Inflammatory macrophage treated with lipopolysaccharide for 4 hours (primary cell): ENCODE data around the gene CRBN.

Source experiments
- DNase-seq: peaks from one replicate; pipeline ENCODE4 v3.0.0-alpha.2; 2020

Gene CRBN

DNA sequence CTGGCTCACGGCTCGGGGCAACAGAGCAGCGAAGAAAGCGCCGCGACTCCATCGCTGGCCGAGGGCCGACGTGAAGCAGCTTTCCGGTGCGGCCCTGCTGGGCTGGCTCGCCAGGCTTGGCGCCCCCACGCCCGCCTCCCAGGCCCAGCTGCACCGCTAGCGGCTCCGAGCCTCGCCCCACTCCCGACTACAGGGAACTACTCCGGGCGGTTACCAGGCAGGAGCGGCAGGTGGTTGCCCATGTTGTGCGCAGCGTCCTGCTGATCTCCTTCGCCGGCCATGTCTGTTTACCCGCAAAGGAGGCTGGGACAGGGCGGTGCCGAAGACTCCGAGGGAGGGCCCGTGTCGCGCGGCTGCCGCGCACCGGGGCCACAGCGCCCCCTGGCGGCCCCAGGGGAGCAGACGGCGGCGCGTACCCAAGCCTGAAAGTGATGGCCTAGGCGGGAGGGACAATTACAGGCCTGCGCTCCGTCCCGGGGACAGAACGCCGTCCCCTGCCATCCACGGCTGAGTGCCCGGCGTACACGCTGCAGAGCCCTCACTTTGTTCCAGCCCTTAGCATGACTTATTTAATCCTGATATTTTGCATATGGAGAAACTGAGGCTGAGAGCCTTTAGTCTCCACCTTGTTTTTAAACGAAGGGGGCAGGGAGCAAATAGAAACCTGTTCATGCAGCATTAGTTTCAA lies at the start of gene CRBN:
Gene CRBN, minus strand, starts transcription at position 285 of the 688 bp plus-strand sequence. Its CDS starts 4 bp downstream, at position 281.
- DNase-seq, result peak; percentile 86

DNA sequence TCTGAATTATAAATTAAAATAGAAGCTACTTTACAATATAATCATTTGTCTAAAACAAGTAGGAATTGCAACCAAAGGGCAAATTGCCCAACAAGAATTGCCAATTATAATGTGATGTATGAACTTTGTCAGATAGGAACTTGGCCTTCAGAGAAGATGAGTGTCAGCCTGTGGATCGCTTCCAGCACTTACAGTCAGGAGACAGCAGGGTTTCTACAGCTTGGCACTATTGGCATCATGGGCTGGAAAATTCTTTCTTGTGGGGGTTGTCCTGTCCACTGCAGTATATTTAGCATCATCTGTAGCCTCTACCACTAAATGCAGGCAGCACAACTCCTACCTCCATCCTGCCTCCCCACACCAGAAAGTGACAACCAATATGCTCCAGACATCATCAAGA lies 48.1 kb upstream of the CRBN start:
- no peak for DNase-seq

DNA sequence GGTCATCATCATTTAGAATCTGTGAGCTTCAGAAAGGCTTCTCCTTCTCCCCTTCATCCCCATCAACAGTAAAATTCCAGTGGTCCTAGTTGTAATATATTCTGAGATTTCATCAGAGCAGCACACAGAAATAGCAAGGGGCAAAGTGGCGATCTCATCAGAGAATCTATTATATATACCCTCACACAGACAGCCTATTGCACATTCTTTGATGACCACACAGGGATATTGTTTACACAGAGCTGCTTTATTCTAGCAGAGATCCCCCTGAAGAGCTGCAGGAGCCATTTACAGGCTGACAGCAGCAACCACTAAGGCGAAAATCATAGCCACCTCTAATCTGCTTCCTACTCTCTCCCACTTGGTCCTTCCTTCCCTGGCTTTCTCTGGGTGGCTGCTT lies 42.0 kb upstream of the CRBN start:
- no peak for DNase-seq

DNA sequence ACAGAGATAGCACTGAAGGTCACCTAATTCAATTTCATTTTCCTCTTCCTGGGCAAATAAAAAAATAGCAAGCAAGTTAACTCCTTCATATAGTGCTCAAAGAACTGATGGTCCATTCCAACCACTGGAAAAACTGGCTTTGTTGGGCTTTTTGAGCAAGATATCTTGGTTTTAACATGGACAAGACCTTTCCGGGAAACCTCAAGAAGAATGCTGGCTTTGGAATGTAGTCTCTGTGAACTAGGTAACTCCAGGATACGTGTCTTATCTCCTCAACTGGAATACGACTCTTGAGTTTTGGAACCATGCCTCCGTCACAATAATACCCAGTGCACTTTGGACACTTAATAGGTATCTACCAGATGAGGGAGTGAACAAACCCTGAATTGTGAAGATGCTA lies 36.9 kb upstream of the CRBN start:
- DNase-seq, result no peak

DNA sequence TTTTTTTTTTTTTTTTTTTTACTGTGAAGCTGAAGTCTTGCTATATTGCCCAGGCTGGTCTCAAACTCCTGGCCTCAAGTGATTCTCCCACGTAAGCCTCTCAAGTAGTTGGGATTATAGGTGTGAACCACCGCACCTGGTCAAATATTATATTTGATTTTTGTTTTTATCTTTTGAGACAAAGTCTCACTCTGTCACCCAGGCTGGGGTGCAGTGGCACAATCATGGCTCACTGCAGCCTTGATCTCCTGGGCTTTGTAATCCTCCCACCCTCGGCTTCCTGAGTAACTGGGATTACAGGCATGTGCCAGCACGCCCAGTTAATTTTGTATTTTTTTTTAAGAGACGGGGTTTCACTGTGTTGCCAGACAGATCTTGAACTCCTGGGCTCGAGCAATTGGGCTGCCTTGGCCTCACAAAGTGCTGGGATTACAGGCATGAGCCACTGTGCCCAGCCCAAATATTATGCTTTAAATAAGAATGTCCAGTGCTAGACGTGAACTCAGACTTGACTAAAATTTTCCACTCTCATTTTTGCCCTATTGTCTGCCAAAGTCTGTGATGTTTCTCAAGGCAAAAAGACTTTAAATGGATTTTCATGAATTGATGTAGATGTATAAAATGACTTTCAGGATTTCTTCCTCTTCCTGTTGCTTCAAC lies 33.4 kb upstream of the CRBN start:
- DNase-seq, result no peak

DNA sequence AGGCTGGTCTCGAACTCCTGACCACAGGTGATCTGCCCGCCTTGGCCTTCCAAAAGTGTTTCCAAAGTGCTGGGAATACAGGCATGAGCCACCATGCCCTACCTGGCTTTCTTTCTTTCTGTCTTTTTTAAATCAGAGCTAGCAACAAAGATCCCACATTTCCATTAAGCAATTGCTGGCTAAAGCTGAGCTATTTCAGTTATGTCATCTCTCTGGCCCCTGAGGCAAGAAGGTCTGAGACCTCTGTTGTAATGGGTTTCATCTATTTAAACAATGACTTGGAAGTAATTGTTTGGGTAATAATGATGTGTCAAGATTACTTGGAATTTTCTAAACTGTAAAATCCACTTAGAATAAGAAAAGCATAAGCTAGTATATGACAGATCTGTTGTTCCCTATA lies 30.2 kb upstream of the CRBN start:
- no peak for DNase-seq

DNA sequence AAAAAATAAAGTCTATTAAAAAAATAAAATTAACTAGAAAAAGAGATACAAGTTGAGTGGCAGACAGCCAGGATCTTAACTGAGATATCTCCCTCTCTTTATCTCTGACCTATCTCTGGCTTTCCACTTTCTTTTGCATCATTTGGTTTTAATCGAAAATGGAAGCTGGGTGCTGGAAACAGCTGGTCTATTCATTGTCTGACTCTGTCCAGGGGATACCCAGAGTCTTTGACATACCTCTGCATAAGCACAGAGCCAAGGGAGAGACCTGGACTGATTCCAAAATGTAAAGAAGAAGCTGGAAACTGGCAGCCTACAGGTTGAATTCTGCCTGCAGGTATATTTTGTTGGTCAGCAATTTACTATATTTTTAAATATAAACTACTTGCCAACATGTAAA lies 29.6 kb upstream of the CRBN start:
- DNase-seq, result no peak

DNA sequence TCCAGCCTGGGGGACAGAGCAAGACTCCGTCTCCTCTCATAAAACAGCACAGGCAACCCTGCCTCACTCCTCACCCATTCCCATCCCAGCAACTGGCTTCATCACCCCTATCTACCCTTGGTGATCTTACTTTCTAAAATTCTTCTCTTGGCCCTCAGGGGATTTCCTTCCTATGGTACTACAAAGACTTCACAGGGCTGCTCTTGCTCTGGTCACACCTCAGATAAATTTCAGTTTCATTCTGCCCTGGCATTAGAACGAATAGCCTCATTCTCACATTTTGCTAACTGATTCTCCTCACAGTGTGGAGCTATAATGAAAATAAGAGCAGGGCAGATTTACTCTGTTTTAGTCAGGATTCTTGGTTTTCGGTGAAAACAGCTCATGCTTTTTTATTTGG lies 22.1 kb upstream of the CRBN start:
- DNase-seq, result no peak

DNA sequence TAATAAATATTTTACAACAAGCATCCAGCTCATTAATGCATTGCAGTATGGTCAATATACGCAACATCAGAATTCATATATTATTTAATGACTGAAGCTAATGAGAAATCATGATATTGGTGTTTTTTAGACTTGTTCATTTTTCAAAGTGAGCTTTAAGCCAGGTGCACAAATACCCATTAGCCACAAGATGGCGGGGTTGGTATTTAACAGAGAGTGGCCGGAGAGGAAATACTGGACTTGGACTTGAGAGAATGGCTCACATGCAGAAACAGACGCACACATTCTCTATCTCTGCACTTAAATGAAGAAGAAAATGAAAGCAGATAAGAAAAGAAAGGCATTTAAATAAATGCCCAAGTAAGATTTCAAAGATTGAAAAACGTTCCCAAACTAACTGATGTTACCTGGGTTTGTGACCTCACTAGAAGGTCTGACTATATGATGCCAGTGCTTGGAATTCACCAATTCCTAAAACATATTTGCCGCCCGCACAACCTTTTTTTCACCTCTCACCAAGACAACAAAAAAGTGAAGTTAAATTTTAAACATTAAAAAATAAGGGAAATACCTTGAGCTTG lies 21.2 kb upstream of the CRBN start:
- DNase-seq, result peak; percentile 74

DNA sequence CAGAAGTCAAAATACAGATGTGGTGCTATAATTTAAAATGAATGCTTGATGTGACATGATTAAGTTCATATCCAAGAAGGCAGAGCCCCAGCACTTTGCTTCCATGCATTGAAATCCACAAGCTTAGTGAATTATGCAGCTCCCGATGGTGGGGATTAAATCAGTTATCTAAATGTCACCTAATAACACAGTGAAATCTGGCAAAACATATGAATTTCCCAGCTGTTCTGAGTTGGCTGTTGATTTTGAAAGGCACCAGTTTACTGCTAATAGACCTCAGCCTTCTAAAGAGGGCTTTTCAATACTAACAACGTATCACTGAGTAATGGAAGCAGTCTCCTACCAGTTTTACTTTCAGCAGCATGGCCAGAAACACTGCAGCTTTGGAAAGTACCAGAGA lies 19.8 kb upstream of the CRBN start:
- no peak for DNase-seq

DNA sequence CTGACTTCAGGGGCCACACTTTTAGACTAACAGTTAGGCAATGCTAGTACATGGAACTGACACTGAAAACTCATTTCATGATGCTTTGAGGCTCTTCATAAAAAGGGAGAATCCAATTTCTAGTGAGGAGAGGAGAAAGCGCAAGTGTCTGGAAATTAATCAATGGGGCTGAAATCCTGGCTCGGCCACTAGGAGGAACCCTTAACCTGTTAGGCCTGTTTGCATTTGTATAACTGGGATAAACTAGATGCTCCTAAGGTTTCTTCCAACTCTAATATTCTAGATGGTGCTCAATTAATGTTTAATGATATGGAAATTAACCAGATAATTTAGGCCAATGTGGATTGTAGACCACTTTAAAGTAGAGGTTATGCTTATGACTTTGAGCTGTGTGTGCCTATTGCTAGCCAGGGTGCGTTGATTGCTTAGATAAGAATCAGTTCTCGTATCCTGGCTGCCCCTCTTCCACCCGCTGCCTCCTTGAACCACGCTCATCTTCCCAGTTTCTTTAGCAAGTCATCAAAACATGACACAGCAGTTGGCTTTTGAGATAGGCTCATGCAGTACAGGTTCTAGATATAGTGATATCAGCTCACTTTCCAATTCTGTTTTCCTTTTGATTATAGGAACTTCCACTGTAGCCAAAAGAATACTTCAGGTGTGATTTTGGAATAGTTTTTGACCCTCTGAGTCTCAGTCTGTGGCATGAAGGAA lies 16.8 kb upstream of the CRBN start:
- DNase-seq, result peak; percentile 8

DNA sequence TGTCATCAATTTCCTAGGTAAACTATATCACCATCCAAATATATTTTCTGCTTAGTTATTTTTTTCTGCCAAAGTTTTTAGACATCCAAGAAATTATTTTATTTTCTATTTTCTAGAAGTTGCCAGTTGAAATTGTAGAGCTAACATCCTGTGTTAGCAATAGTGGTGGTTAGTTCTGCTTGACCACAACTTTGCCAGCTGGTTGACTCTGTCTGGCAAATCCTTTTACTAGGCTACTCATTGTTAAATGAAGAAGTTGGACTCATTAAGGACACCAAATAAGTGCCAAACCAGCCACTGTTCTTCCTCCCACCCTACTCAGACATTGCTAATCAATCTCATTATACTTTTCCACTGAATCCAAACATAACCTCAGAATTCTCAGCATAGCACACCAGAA lies 15.4 kb upstream of the CRBN start:
- no peak for DNase-seq

DNA sequence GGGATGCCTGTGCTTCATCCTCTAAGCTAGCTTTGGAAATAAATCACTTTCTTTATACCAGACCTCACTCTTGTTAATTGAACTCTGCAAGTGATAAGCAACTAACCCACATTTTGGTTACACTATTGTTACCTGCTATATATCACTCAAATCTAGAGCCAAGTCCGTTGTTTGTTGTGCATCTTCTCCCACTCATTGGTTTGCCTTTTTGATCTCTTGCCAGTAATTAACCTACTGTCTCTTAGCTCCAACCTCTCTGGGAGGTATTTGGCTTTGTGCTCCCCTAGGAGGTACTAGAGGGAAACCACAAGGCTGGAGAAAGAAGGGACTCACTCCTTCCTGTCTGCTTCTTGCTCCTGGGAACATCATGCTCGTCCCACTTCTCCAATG lies 12.8 kb upstream of the CRBN start:
- DNase-seq, result no peak

DNA sequence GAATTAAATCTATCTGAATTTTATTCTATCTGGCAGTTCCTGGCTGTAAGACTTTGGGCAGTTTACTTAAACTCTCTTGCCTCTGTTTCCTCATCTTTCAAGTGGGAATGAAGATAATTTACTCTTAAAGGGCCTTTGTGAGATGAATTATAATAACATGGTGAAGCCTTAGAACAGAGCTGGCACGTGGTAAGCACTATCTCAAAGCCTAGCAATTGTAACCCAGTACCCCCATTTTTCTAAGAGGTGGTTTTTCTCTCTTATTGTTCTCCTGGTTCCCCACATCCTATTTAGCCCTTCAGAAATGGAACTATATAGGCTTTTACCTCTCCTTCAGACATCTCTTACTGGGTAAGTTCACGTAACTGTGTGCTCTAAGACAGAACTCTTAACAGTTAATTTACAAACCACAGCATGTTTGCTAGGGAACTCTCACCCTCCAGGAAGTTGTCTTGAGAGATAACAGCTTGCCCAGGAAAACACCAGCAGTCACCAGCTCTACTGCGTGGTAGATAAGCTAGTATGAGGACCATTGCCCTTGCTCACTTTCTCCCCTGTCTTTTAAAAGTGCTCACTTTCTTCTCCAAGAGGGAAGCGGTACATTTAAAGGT lies 12.3 kb upstream of the CRBN start:
- DNase-seq, result no peak

DNA sequence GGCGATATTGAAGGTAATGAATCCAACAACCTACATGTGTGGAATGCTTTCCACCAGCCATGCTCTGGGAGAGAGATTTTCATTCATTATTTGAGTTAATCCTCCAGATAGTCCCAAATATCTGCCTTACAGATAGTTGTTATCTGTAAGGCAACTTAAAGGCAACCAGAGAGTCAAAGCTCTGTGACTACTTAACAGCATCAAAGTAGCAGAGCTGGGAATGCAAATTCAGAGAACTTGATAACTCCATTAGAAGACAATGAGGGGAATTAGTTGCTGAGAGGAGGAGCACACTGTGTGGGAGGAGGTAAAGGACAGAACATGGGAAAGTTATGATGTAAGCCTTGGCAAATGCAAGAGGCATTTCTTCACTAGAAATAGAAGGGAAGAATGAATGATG lies 10.5 kb upstream of the CRBN start:
- DNase-seq, result no peak

DNA sequence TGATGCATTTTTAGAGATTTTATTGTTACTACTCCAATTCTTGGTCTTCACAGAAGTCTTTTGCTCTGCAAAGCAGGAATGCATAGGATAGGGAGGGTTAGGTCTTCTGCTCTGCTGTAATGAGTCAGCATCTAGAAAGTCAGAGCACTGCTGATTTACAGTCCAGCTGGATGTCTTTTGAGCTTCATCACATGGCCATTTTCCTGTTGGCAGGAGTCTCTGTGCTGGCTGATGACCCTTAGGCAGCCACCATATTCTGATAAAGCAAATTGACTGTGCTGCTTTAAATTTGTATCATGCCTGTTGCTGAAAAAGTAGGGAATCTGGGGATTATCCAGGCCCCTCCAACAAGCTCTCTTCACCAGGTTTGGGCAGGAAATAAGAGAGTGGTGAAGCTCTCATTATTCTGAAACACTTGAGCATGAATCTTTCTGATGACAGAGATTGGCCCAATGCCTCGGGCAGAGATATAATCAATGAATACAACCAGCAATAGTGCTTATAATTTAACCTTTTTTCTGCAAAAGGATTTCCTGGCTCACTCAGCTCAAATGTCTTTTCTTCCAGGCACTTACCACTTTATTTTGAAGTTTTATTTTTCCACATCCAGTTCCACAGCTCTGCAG lies 9.7 kb upstream of the CRBN start:
- no peak for DNase-seq

DNA sequence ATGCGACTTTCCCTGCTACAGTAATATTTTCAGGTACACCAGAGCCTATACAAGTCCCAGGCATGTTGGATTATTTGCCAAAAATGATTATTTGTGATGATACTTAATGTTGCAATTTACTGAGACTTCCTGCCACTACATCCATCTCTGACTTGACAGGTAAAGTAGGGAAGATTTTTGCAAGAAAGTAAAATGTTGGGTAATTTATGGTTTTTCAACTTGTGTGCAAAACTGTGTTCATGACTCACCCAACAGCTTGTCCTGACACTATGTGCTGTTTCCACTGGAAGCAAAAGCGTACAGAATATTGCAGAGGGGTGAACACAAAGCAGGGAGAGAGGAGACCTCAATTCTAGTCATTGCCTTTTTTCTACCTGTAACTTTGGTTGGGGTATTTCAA lies 5.4 kb upstream of the CRBN start:
- DNase-seq, result no peak

DNA sequence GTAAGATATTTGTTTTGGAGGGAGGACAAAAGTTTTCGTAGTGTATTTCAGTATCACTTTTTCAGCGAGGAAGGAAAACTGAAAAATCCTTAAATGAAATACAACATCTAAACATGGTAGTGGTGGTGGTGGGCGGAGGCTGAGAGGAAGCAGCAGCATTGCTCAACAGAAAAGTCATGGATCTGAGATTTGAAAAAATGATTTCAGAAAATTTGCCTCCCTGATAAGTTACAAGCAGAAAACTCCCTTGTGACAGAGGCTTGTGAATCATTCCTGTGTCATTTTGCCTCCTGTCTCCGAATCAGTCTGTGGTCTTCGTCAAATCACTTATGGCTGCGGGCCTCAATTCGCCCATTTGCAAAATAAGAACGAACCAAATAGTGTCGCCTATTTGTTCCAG lies 965 bp upstream of the CRBN start:
- peak; percentile 81 for DNase-seq

DNA sequence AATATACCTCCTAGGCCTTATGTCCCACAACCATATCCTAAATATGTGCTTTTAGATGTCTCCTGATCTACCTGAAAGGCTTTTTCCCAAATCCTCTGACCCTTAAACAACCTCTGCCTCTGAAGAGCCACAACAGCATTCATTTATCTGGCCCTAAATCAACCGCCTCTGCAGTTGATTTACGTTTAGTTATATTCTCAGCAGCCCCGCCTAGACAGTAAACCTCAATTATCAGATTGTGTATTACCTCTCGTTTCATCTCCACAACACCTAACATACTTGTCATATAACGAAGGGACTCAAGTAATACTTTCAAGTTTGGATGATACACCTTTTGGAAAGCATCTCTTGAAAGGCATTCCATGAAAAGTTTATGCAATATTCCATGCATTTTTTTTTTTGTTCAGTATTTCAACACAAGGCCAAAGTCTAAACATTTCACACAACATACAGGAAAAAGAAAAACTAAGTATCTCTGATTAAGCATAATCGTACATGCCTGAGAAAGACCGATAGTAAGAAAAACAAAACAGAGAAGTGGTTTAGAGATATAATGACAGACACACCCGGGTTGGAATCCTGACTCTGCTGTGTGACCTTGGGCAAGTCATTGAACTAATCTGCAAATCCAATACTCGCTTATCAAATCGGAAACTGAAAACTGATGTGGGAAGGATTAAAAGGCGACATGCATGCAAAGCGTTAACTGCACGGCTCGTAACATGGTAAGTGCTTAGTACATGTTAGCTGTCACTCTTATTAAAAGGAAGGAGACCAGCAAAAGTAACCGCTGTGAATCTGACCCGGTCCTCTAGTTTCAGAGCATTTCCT lies 778 bp downstream of the CRBN start:
- DNase-seq, result peak; percentile 2

DNA sequence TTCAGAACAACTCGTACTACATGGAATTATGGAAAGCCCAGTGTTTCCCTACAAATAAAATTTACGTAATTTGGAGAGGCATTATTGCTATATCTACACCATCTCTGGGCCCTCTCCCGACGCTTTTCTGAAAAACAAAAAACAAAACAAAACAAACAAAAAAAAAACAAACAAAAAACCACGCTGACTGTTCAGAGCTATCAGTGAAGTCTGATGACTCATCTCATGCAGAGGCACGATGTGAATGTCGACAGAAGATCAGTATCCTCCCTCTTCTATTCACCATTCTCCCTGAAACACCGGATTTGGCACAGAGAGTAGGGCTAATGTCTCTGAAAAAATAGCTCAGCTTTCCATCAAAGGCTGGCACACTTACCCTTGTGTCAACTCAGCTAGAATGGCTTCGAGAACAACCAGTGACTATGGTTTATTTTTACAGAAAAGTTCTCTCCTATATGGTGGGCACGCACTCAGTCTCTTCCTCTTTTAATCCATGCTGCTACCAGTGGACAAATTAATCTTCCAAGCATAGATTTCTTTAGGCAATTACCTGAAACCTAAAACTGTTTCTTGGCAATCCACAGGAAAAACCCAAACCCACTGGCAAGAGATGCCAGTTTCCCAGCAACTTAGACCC lies 1.5 kb downstream of the CRBN start:
- DNase-seq, result peak; percentile 22

DNA sequence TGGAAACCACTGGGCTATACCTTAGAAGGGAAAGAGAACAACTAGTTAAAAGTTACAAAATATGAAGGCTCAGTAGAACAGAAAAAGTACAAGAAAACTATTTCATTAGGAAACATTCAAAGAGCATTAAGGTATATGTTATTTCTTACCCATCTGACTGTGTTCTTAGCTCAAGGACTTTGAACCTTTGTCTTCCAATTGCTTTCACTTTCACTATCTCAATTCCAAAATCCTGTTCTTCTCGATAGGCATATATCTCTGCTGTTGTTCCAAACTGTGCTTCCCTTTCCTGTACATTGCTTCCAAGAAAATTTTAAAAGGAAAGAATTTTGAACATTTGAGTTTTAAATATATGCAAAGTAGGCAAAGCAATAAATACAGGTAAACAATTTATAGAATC lies 6.9 kb downstream of the CRBN start:
- peak; percentile 31 for DNase-seq

DNA sequence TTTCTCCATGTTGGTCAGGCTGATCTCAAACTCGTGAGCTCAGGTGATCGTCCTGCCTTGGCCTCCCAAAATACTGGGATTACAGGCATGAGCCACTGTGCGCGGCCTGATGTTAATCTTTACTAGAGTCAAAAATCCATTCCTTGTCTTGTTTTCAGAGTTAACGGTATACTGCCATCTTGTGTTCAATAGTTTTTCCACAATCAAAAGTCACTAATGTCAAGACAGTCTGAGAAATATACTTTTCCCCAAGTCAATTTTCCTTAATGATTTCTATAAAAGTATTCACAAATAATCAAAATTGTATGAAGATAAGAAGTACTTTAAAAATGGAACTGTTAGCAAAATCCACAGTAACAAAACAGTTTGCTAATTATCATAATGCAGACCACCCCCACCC lies 8.5 kb downstream of the CRBN start:
- peak; percentile 25 for DNase-seq
